ENCODE data around the gene CCDC174. TPM values are rescaled to one million over a fixed set of nuclear protein-coding genes. Genes with fewer than 3 reads are reported as not detected.

Gene CCDC174
- total and polyA plus RNA-seq, 2 donors (not counting 3 experiments of a cell fraction or from before 2014, with no cell fraction given), result 4.7 to 16.6 TPM

- no peak overlapping the region for H3K4me3 ChIP-seq (replicated peaks in 1 of 3; ENCODE audit: insufficient read depth in 1 of 3, low read depth in 1 of 3, low read length in 3 of 3)
- POLR2A ChIA-PET, result no interaction called here
- intact Hi-C loops (cut with micrococcal nuclease) (no loop called here), dilution Hi-C loops (cut with MboI; ENCODE audit: extremely low pct_ligation_motif_present, low sequenced_read_pairs) (no loop called here)
- CTCF ChIA-PET, result no interaction called here
- no peaks in the 10 kb centered on the region for H3K4me1 ChIP-seq (ENCODE audit: control insufficient read depth, extremely low read depth, insufficient read depth, low read length)
- H3K9me3 ChIP-seq (replicated peaks; ENCODE audit: control insufficient read depth, insufficient read depth, low read length), result no peaks in the 10 kb centered on the region
- no TSS peak for BruUV-seq (replicated peaks)
- H4K20me1 ChIP-seq (replicated peaks; ENCODE audit: control insufficient read depth, extremely low read depth, insufficient read depth, low read length), result no peaks in the 10 kb centered on the region
- TF ChIP-seq MAX (IDR thresholded peaks at IDR 0.05; ENCODE audit: insufficient read depth, insufficient read length) (no peak), GATA2 (IDR thresholded peaks at IDR 0.05; ENCODE audit: insufficient read depth, insufficient read length, low read depth, low read length) (no peak), FOS (IDR thresholded peaks at IDR 0.05; ENCODE audit: borderline replicate concordance, insufficient read depth, low read length) (no peak), MYC (IDR thresholded peaks at IDR 0.05; ENCODE audit: low read depth, low read length) (no peak), CTCF (IDR thresholded peaks at IDR 0.05; ENCODE audit: extremely low read depth in 1 of 2, insufficient read depth in 1 of 2, low read depth in 1 of 2, low read length in 2 of 2) (no peak), EZH2 (IDR thresholded peaks at IDR 0.05; ENCODE audit: borderline replicate concordance, low read depth, low read length, severe bottlenecking) (no peak), JUN (IDR thresholded peaks at IDR 0.05; ENCODE audit: borderline replicate concordance, insufficient read depth, insufficient read length, low read depth) (no peak), POLR2AphosphoS5 (IDR thresholded peaks at IDR 0.05; ENCODE audit: insufficient read depth, low read depth, low read length) (no peak), POLR2A (IDR thresholded peaks at IDR 0.05; ENCODE audit: low read depth, low read length) (no peak)
- H3K27ac ChIP-seq (ENCODE audit: insufficient read depth, low read depth, low read length), result no peak overlapping the region
- H3K79me2 ChIP-seq (ENCODE audit: control insufficient read depth, insufficient read depth, low read length), result no peaks in the 10 kb centered on the region
- no peak overlapping the region for H3K4me2 ChIP-seq (ENCODE audit: insufficient read depth, low read length)
- no peak overlapping the region for H2AFZ ChIP-seq (ENCODE audit: low read depth, low read length)
- FAIRE-seq (no peak), DNase-seq (ENCODE audit: low read depth, low spot score) (no peak)
- no peaks in the 10 kb centered on the region for H3K9me1 ChIP-seq (replicated peaks; ENCODE audit: control insufficient read depth, extremely low read depth, insufficient read depth, low read length)
- no peaks in the 10 kb centered on the region for H3K36me3 ChIP-seq (ENCODE audit: control insufficient read depth in 2 of 2, extremely low read depth in 1 of 2, insufficient read depth in 2 of 2, low read length in 2 of 2)
- peaks cover 2 to 7% of the 10 kb centered on the region in 2 experiments for H3K27me3 ChIP-seq (ENCODE audit: control insufficient read depth in 2 of 2, insufficient read depth in 2 of 2, low read length in 2 of 2)
- no peak overlapping the region for H3K9ac ChIP-seq (replicated peaks; ENCODE audit: extremely low read depth, insufficient read depth, low read length)
Measured at GRCh38 chr3:14625443-14625842, 26.1 kb upstream of the CCDC174 start.

All from endothelial cell of umbilical vein (primary cell).